H1 (cell line): ENCODE results near the gene TRHDE. TPM values are rescaled to one million over a fixed set of nuclear protein-coding genes. Genes with fewer than 3 reads are reported as not detected.

ENCODE experiments used
- ASH2L ChIP-seq: fragments of 200-600, 300-600 bp; sonication (generic); IDR thresholded peaks from one replicate; pipeline ENCODE4 v1.7.1; 2017; ENCODE audit warnings: low read length
- BRCA1 ChIP-seq: IDR thresholded peaks from 2 replicates; pipeline ENCODE4 v1.6.1; 2012; ENCODE audit warnings: low read depth, low read length, improper control_type of control experiment
- EZH2 ChIP-seq: fragments of 200-600 bp; sonication (generic); IDR thresholded peaks from 2 replicates; pipeline ENCODE4 v1.7.1; 2012; ENCODE audit warnings: low read depth, mild to moderate bottlenecking, moderate library complexity, low read length, inconsistent platforms; ENCODE audit not compliant: severe bottlenecking
- JUND ChIP-seq: IDR thresholded peaks from 2 replicates; pipeline ENCODE4 v1.6.1; 2011; ENCODE audit warnings: mild to moderate bottlenecking, improper control_type of control experiment, low read length
- NANOG ChIP-seq: IDR thresholded peaks from 2 replicates; pipeline ENCODE4 v1.6.1; 2011; ENCODE audit warnings: low read length, low read depth, mild to moderate bottlenecking, inconsistent platforms; ENCODE audit not compliant: insufficient read depth, poor library complexity, severe bottlenecking
- RAD21 ChIP-seq, 2 experiments: IDR thresholded peaks in 1 of 2; conservative IDR thresholded peaks in 1 of 2; 2 replicates each; pipeline ENCODE4 v1.6.1; 2011; ENCODE audit warnings: low read depth in 2 of 2, low read length in 2 of 2, improper control_type of control experiment in 1 of 2, inconsistent platforms in 1 of 2, mild to moderate bottlenecking in 1 of 2, moderate library complexity in 1 of 2
- SP4 ChIP-seq: IDR thresholded peaks from 2 replicates; pipeline ENCODE4 v1.6.1; 2012; ENCODE audit warnings: low read length, inconsistent platforms
- YY1 ChIP-seq: IDR thresholded peaks from 2 replicates; pipeline ENCODE4 v1.6.1; 2011; ENCODE audit warnings: low read depth, mild to moderate bottlenecking, low read length
- polyA plus RNA-seq, 7 experiments: library from polyadenylated mRNA; depleted of rRNA in 3 of 7; stranded (reverse) in 5 of 7; unstranded in 2 of 7; fragments of >200 nt in 5 of 7; fragments of 200-250 nt in 2 of 7; gene quantifications; 1 replicate in 5 of 7; 2 replicates in 1 of 7; 4 replicates in 1 of 7; pipeline versions ENCODE4 v1.2.1 to v1.2.3, GENCODE V29; 2011 to 2013; ENCODE audit warnings: missing spikeins in 2 of 7, mixed read lengths in 2 of 7
- total RNA-seq: library from RNA; stranded (reverse); fragmentation: NEBNext Ultra II Directional; extraction: Animal tissue kit (Norgen Biotek cat#: 25700); gene quantifications from 2 replicates; pipeline ENCODE4 v1.2.1, GENCODE V29; 2021
- TF ChIP-seq, protein P1 (sequence below): IDR thresholded peaks from 2 replicates; pipeline ENCODE4 v1.6.1; 2012; ENCODE audit warnings: low read length, inconsistent platforms

The TRHDE gene
- total and polyA plus RNA-seq, 2 of the 8 experiments (the other 6 are each of a cell fraction or from before 2014, with no cell fraction given) = 1.3 to 5.0 TPM

DNA sequence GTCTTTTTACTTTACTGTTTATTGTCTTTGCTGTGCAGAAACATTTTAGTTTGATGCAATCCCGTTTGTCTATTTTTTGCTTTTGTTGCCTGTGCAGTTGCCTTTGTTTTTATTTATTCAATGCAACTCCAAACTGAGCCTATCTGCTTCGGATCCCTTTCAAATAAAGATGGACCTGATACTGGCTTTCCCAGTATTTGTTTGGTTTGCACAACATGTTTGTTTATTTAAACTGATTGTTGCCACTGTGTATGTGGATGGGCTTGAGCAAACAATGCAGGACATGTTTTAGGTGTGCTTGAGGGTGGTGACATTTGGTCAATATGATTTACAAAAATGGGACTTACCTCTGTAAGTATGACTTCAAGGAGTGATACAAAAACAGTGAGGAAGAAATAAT lies 6.7 kb downstream of the TRHDE start (continued):
- TF ChIP-seq NANOG (no peak), RAD21 (IDR thresholded peaks at IDR 0.05 in 1 of 2, conservative IDR thresholded peaks at IDR 0.05 in 1 of 2; ENCODE audit: low read depth in 2 of 2, low read length in 2 of 2) (no peak), SP4 (no peak), YY1 (no peak), BRCA1 (no peak), JUND (no peak), ASH2L (no peak), EZH2 (no peak)
- TF ChIP-seq, protein P1, sequence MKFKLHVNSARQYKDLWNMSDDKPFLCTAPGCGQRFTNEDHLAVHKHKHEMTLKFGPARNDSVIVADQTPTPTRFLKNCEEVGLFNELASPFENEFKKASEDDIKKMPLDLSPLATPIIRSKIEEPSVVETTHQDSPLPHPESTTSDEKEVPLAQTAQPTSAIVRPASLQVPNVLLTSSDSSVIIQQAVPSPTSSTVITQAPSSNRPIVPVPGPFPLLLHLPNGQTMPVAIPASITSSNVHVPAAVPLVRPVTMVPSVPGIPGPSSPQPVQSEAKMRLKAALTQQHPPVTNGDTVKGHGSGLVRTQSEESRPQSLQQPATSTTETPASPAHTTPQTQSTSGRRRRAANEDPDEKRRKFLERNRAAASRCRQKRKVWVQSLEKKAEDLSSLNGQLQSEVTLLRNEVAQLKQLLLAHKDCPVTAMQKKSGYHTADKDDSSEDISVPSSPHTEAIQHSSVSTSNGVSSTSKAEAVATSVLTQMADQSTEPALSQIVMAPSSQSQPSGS = no peak
